Osteoblast (primary cell): Measurements from ENCODE around the gene PPP4R1. TPM values are rescaled to one million over a fixed set of nuclear protein-coding genes. Genes with fewer than 3 reads are reported as not detected.
"Not testable (repeated sequence)": the region's sequence is repeated elsewhere in the genome, so short reads cannot be mapped to it uniquely, and the experiment has no call there.

Source experiments
- DNase-seq: peaks from one replicate; pipeline ENCODE4 v3.0.0; 2011; ENCODE audit warnings: low spot score, mixed read lengths; ENCODE audit not compliant: insufficient read length; ENCODE audit errors: missing footprints
- H2AFZ ChIP-seq: 2 replicates; pipeline ENCODE4 v1.6.0; 2011; ENCODE audit warnings: mild to moderate bottlenecking, low read length
- H3K27ac ChIP-seq: 2 replicates; pipeline ENCODE4 v1.5.1; 2011; ENCODE audit warnings: mild to moderate bottlenecking, low read depth, low read length, moderate library complexity
- H3K27me3 ChIP-seq: 2 replicates; pipeline ENCODE4 v1.6.0; 2012; ENCODE audit warnings: mild to moderate bottlenecking, control low read depth, inconsistent platforms, low read length, moderate library complexity; ENCODE audit not compliant: insufficient read depth
- H3K36me3 ChIP-seq: 2 replicates; pipeline ENCODE4 v1.5.1; 2011; ENCODE audit warnings: mild to moderate bottlenecking, low read length, control low read depth, moderate library complexity; ENCODE audit not compliant: insufficient read depth
- H3K4me1 ChIP-seq: 2 replicates; pipeline ENCODE4 v1.5.1; 2011; ENCODE audit warnings: mild to moderate bottlenecking, low read length, control low read depth, moderate library complexity; ENCODE audit not compliant: insufficient read depth
- H3K4me2 ChIP-seq: 2 replicates; pipeline ENCODE4 v1.6.0; 2011; ENCODE audit warnings: mild to moderate bottlenecking, low read length; ENCODE audit not compliant: insufficient read depth
- H3K4me3 ChIP-seq: fragments of 200-600 bp; sonication (generic); 3 replicates; pipeline ENCODE4 v1.5.1; 2012; ENCODE audit warnings: mild to moderate bottlenecking, low read length, inconsistent platforms; ENCODE audit not compliant: insufficient read depth
- H3K79me2 ChIP-seq: 2 replicates; pipeline ENCODE4 v1.6.0; 2012; ENCODE audit warnings: mild to moderate bottlenecking, low read length, control low read depth, inconsistent platforms; ENCODE audit not compliant: insufficient read depth
- H3K9me3 ChIP-seq: 2 replicates; pipeline ENCODE4 v1.5.1; 2011; ENCODE audit warnings: low read depth, low read length, control low read depth
- H4K20me1 ChIP-seq: 2 replicates; pipeline ENCODE4 v1.6.0; 2012; ENCODE audit warnings: mild to moderate bottlenecking, low read length, control low read depth; ENCODE audit not compliant: insufficient read depth
- total RNA-seq: library from RNA; depleted of rRNA; stranded (reverse); fragments of >200 nt; gene quantifications from 2 replicates; pipeline ENCODE4 v1.2.3, GENCODE V29; 2012
- TF ChIP-seq, protein P1 (sequence below): IDR thresholded peaks from 2 replicates; pipeline ENCODE4 v1.5.1; 2011; ENCODE audit warnings: mild to moderate bottlenecking, low read depth, low read length, moderate library complexity; ENCODE audit errors: extremely low read depth

PPP4R1 gene
- total RNA-seq, 1 donor: 143 TPM

DNA sequence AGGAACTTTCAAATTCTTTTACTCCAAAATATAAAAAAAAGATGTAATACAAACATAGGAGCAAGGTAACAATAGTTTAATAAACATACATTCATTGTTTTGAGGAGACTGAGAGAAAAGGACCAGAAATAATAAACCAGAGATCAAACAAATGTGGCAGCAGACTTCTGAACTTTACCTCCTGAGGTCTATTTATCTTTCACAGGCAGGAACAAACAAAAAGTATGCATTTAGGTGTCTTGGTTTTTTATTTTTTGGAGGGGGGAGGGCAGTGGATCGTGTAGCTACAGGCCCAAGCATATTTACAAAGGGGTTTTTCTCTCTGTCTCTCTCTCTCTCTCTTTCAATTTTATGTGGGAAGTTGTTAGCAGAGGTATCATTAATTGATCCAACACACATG lies 5.6 kb downstream of the PPP4R1 start:
- H3K4me2 ChIP-seq: no peak overlapping the region

DNA sequence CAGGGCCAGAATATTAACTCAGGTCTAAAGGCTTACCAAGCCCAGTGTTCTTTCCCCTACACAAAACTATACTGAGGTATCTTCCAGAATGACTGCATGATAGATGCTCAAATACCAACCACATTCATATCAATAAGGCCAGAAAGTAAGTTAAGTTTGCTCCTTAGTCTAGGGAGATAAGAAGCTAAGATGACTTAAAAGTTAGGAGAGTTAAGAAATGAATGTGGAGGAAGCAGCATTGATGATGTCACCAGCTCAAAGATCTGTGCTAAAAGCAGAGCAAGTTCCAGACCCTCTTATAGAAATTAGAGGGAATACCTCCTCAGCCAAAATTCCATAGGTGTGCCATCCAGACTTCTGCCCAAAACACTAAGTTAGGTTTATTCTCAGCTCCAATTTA lies 6.1 kb downstream of the PPP4R1 start:
- Histone ChIP-seq H2AFZ (no peak overlapping the region), H3K79me2 (peaks cover 99% of the 10 kb centered on the region), H3K9me3 (no peaks in the 10 kb centered on the region), H3K4me2 (no peak overlapping the region), H3K27me3 (no peaks in the 10 kb centered on the region), H3K36me3 (peaks cover 10% of the 10 kb centered on the region), H3K4me3 (no peak overlapping the region), H3K4me1 (peaks cover 31% of the 10 kb centered on the region), H4K20me1 (peaks cover 72% of the 10 kb centered on the region), H3K27ac (peak overlapping the region; percentile 11)
- TF ChIP-seq, protein P1, sequence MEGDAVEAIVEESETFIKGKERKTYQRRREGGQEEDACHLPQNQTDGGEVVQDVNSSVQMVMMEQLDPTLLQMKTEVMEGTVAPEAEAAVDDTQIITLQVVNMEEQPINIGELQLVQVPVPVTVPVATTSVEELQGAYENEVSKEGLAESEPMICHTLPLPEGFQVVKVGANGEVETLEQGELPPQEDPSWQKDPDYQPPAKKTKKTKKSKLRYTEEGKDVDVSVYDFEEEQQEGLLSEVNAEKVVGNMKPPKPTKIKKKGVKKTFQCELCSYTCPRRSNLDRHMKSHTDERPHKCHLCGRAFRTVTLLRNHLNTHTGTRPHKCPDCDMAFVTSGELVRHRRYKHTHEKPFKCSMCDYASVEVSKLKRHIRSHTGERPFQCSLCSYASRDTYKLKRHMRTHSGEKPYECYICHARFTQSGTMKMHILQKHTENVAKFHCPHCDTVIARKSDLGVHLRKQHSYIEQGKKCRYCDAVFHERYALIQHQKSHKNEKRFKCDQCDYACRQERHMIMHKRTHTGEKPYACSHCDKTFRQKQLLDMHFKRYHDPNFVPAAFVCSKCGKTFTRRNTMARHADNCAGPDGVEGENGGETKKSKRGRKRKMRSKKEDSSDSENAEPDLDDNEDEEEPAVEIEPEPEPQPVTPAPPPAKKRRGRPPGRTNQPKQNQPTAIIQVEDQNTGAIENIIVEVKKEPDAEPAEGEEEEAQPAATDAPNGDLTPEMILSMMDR: no peak
- no peak for DNase-seq

More for the DNA sequence above, 5.6 kb downstream of the PPP4R1 start:
- Histone ChIP-seq H3K4me3 (no peak overlapping the region), H3K4me1 (peaks cover 33% of the 10 kb centered on the region), H3K27me3 (no peaks in the 10 kb centered on the region), H3K27ac (peak overlapping the region; percentile 11), H4K20me1 (peaks cover 73% of the 10 kb centered on the region), H3K79me2 (peaks cover 99% of the 10 kb centered on the region), H2AFZ (no peak overlapping the region), H3K36me3 (peaks cover 10% of the 10 kb centered on the region), H3K9me3 (no peaks in the 10 kb centered on the region)
- no peak for DNase-seq
- TF ChIP-seq, protein P1: no peak

DNA sequence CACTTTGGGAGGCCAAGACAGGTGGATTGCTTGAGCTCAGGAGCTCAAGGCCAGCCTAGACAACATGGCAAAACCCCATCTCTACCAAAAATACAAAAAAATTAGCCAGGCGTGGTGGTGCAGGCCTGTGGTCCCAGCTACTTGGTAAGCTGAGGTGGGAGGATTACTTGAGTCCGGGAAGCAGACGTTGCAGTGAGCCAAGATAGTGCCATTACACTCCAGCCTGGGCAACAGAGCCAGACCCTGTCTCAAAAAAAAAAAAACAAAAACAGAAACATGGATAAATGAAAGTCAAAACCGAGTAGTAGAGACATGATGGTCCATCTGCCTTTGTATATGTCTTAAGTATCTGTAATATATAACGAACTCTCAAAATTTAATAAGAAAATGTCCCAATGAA lies 7.2 kb downstream of the PPP4R1 start:
- H3K36me3 ChIP-seq, H3K9me3 ChIP-seq, H2AFZ ChIP-seq, H3K27me3 ChIP-seq, H3K4me3 ChIP-seq, H3K27ac ChIP-seq, H3K4me2 ChIP-seq, DNase-seq: not testable (repeated sequence)
- Histone ChIP-seq H3K79me2 (peaks cover 97% of the 10 kb centered on the region), H3K4me1 (peaks cover 21% of the 10 kb centered on the region), H4K20me1 (peaks cover 60% of the 10 kb centered on the region)

DNA sequence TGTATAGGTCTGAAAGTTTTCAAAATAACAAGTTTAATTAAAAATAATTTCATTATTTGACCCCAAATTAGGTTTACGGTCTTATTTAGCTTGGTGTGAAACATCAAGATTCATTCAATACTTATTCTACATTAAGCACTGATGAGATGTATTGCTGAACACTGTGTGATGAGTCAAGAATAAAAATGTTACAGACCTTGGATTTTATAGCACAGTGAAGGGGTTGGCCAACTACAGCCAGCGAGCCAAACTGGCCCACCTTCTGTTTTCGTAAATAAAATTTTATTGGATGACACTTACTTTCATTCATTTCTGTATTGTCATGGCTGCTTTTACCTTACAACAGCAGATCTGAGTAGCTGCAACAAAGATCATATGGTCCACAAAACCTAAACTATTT lies 8.3 kb downstream of the PPP4R1 start:
- Histone ChIP-seq H3K27me3 (no peaks in the 10 kb centered on the region), H3K4me2 (no peak overlapping the region), H3K9me3 (no peaks in the 10 kb centered on the region), H3K4me3 (no peak overlapping the region), H2AFZ (no peak overlapping the region), H3K36me3 (peaks cover 4% of the 10 kb centered on the region), H3K4me1 (peaks cover 21% of the 10 kb centered on the region), H3K27ac (no peak overlapping the region), H3K79me2 (peaks cover 97% of the 10 kb centered on the region), H4K20me1 (peaks cover 51% of the 10 kb centered on the region)
- no peak for DNase-seq
- TF ChIP-seq, protein P1: no peak
